D341Med (cell line): Measurements from ENCODE around the gene OBSCN.

Source experiments
- DNase-seq: peaks from one replicate; pipeline ENCODE4 v3.0.0; 2012; ENCODE audit warnings: low spot score

OBSCN gene

DNA sequence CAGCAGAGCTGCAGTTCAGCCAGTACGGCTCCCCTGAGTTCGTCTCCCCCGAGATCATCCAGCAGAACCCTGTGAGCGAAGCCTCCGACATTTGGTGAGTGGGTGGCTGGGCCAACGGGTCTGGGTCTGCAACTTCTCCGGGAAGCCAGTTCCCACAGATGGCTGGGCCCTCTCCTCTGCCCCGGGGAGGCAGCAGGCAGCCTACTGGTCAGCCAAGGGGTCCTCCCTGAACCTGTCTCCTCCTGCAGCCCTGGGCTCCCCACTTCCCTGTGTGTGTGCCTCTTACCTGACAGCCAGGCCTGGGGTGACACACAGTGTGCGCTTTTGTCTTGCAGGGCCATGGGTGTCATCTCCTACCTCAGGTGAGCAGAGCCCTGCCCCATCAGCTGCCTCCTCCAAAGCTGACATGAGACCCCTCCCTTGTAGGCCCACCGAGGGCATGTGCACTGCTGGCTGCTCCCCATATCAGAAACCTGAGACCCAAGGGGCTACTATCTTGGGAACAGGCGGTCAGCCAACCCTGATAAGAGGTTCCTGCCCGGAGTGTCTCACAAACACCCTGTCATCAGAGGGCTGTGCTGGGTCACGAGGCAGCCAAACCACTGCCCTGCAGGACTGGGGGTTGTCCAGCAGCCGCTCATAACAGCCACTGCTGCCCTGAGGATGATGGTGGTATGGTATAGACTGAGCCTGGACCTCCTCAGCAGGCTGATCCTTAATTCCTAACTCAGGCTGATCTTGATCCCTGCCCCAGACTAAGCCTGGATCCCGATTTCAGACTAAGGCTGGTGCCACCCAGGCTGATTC is 161.2 kb downstream of the OBSCN start:
- DNase-seq = no peak

DNA sequence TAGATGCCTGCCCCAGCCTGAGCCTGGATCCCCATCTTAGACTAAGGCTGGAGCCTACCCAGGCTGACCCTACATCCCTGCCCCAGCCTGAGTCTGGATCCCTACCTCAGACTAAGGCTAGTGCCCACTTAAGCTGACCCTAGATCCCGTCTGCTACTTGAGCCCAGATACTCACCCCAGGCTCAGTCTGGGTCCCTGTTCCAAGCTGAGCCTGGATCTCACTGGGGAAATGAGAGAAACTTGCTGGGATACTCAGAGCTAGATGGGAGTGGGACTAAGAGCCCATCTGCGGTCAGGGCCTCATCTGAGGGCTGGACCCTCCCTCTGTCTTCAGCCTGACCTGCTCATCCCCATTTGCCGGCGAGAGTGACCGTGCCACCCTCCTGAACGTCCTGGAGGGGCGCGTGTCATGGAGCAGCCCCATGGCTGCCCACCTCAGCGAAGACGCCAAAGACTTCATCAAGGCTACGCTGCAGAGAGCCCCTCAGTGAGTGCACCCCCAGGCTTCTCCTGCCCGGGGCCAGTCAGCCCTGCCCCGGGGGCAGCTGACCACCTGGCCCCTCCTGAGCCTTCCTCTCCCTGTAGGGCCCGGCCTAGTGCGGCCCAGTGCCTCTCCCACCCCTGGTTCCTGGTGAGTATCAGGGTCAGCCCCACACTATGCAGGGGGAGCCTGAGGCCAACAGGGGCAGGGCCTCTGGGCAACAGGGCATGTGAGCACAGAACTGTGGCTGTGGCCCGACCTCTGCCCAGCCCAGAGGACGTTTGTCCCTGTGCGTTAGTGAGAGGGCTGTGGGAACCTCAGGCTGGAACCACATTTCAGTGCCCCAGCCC is 162.0 kb downstream of the OBSCN start:
- no peak for DNase-seq

DNA sequence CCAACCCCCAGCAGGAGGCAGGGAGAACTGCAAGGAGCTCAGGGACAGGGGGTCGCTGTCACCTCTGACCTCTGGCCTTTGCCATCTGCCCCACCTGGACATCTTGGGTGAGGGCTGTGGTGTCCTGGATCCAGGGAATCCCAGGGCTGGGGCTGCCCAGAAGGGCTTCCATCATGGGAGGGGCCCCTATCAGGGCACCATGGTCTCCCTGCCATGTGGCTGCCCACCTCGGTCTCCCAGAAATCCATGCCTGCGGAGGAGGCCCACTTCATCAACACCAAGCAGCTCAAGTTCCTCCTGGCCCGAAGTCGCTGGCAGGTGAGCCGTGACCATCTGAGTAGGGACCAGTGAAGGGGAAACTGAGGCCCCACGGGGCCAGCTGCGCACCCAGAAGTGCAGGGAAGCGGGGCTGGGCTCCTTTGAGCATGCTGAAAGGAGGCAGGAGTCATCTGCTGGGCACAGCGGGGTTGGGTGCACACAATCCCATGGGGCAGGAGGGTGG is 162.6 kb downstream of the OBSCN start:
- DNase-seq = no peak

DNA sequence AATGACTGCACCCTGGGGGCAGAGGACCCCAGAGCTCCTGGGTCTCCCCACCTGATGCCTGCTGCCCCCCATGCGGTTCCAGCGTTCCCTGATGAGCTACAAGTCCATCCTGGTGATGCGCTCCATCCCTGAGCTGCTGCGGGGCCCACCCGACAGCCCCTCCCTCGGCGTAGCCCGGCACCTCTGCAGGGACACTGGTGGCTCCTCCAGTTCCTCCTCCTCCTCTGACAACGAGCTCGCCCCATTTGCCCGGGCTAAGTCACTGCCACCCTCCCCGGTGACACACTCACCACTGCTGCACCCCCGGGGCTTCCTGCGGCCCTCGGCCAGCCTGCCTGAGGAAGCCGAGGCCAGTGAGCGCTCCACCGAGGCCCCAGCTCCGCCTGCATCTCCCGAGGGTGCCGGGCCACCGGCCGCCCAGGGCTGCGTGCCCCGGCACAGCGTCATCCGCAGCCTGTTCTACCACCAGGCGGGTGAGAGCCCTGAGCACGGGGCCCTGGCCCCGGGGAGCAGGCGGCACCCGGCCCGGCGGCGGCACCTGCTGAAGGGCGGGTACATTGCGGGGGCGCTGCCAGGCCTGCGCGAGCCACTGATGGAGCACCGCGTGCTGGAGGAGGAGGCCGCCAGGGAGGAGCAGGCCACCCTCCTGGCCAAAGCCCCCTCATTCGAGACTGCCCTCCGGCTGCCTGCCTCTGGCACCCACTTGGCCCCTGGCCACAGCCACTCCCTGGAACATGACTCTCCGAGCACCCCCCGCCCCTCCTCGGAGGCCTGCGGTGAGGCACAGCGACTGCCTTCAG is 163.3 kb downstream of the OBSCN start:
- no peak for DNase-seq

DNA sequence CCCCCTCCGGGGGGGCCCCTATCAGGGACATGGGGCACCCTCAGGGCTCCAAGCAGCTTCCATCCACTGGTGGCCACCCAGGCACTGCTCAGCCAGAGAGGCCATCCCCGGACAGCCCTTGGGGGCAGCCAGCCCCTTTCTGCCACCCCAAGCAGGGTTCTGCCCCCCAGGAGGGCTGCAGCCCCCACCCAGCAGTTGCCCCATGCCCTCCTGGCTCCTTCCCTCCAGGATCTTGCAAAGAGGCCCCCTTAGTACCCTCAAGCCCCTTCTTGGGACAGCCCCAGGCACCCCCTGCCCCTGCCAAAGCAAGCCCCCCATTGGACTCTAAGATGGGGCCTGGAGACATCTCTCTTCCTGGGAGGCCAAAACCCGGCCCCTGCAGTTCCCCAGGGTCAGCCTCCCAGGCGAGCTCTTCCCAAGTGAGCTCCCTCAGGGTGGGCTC is 163.9 kb downstream of the OBSCN start:
- DNase-seq = no peak

DNA sequence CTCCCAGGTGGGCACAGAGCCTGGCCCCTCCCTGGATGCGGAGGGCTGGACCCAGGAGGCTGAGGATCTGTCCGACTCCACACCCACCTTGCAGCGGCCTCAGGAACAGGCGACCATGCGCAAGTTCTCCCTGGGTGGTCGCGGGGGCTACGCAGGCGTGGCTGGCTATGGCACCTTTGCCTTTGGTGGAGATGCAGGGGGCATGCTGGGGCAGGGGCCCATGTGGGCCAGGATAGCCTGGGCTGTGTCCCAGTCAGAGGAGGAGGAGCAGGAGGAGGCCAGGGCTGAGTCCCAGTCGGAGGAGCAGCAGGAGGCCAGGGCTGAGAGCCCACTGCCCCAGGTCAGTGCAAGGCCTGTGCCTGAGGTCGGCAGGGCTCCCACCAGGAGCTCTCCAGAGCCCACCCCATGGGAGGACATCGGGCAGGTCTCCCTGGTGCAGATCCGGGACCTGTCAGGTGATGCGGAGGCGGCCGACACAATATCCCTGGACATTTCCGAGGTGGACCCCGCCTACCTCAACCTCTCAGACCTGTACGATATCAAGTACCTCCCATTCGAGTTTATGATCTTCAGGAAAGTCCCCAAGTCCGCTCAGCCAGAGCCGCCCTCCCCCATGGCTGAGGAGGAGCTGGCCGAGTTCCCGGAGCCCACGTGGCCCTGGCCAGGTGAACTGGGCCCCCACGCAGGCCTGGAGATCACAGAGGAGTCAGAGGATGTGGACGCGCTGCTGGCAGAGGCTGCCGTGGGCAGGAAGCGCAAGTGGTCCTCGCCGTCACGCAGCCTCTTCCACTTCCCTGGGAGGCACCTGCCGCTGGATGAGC is 164.5 kb downstream of the OBSCN start:
- DNase-seq = no peak

DNA sequence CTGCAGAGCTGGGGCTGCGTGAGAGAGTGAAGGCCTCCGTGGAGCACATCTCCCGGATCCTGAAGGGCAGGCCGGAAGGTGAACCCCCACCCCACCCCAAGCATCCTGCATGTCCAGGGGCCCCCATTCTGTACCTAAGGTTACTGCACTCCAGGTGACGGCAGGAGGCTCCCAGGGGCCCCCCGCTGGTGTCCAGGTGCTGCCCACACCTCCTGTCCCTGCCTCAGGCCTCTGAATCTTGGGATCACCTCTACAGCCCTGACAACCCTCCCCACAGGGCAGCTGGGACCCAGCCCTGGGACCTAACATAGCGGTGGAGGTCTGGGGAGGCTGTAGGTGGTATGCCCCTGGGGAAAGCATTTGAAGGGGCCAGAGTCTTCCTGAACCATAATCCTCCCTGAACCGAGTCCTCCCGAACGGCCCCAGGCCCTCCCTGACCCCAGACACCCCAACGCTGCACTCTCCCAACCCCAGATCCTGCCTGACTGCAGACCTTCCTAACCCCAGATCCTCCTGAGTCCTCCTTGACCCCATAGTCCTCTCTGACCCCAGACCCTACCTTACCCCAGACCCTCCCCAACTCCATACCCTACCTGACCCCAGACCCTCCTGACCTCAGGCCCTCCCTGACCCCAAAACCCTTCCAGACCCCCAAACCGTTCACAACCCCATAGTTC is 165.3 kb downstream of the OBSCN start:
- DNase-seq = no peak

DNA sequence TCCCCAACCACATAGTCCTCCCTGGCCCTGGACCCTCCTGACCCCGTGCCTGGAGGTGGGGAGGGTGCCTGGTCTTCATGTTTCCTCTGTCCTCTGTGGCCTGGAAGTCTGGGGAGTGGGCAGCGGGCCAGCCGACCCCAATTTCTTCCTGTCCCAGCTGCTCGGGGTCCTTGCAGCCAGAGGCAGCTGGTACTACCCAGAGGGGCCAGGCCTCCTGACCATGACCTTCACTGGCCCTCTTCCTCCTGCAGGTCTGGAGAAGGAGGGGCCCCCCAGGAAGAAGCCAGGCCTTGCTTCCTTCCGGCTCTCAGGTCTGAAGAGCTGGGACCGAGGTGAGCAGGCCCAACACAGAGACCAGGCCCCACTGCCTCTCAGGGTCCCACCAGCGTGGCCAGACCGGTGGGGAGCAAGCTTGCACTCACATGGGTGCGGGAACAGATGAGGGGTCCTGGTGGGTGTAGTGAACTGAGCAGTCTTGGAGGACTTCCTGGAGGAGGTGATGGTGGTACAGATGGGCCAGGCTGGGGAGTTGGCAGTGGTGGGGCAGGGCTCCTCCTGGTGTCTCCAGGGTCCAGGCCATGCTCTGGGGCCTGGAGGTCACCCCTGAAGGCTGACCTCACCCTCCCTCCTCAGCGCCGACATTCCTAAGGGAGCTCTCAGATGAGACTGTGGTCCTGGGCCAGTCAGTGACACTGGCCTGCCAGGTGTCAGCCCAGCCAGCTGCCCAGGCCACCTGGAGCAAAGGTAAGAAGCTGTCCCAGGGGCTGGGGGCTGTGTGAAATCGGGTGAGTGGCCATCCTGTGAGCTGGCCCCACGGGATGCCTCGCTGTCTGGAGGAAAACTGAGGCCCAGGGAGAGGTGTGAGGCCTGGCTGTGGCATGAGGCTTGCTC is 166.1 kb downstream of the OBSCN start:
- DNase-seq = no peak

DNA sequence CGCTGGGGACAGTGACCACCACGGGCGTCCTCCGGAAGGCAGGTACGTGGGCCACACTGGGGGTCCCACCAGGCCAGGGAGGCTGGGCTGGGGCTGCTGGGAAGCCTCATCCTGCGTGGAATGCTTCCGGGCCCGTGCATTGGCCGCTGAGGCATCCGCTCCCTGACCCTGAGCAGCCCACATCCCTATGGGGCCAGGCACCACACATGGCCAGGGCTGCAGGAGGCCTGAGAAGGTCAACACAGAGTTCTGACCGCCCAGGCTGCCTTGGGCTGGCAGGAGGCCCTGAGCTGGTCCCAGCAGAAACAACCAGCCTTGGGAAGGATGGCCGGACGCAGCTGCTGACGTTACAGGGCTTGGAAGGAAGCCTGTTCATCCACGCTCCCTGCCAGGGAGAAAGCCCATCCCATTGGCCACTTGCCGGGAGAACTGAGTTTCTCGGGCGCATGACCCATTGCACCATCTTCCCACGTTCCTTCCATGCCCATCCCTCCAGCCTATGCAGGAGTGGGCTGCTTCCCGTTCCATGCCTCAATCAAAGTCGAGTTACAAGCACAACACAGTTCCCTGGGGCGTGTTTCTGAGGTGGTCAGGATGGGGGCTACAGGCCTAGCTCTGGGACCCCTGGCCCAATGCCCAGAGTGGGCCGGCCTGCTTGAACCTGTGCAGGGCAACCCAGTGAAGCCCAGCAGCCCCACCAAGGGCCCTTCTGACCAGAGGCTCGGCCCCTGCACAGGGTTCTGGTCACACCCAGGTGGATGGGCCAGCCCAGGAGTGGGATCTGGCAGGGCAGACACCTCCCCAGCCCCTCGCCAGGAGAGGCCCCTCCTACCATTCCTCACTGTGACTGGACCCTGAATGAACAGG is 167.1 kb downstream of the OBSCN start:
- no peak for DNase-seq

DNA sequence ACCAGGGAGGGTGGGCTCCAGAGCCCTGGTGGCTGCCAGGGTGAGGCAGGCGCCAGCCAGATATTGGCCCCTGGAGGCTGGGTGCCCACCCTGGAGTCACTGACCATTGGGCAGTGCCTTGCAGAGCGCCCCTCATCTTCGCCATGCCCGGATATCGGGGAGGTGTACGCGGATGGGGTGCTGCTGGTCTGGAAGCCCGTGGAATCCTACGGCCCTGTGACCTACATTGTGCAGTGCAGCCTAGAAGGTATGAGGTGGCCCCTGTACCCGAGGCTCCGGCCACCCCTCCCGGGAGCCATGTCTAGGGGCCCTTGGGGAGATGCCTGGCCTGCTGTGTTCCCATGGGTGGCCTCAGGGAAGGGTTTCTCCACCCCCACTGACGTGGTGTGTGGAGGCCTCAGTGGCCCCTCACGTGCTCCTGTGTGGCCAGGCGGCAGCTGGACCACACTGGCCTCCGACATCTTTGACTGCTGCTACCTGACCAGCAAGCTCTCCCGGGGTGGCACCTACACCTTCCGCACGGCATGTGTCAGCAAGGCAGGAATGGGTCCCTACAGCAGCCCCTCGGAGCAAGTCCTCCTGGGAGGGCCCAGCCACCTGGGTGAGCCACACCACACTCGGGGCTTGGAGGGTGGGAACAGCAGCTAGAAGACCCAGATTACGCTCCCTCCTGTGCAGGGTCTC is 167.9 kb downstream of the OBSCN start:
- no peak for DNase-seq

DNA sequence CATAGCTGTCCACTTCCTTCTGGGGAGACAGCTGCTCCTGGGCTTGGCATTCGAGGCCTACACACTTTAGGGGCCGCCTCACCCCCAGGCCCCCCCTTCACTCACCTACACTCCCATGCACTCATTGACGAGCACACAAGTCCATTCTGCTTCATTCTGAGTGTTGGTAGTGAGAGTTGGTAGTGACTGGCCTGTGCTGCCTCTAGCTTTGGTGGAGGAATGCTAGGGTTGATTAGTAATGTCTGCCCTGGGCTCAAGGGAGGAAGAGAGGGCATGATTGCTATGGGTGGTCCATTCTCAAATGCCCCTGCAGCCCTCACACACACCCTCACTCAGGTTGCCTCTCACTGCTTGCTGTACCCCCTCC is 168.4 kb downstream of the OBSCN start:
- DNase-seq = no peak

DNA sequence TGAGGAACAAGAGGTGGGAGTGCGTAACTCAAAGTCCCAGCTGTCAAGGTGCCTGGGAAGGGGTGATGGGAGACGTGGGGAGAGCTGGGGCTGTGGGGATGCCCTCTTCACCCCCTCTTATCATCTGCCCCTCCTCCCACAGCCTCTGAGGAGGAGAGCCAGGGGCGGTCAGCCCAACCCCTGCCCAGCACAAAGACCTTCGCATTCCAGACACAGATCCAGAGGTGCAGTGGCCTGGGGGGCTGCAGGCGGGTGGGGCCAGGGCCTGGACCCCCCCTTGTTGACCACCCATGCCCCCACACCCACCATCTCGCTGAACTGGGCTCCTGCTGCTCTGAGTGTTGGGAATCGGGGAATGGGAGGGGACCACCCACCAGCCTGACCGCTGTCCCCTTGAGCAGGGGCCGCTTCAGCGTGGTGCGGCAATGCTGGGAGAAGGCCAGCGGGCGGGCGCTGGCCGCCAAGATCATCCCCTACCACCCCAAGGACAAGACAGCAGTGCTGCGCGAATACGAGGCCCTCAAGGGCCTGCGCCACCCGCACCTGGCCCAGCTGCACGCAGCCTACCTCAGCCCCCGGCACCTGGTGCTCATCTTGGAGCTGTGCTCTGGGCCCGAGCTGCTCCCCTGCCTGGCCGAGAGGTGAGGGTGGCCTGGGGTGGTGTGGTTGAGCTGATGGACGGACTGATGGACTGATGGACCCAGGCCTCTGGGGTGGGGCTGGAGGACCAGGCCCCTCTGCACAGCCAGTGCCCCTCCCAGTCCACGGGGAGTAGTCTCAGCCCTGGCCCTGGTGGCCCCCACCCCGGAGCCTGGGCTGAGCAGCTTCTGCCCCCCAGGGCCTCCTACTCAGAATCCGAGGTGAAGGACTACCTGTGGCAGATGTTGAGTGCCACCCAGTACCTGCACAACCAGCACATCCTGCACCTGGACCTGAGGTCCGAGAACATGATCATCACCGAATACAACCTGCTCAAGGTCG is 169.1 kb downstream of the OBSCN start:
- DNase-seq = no peak

DNA sequence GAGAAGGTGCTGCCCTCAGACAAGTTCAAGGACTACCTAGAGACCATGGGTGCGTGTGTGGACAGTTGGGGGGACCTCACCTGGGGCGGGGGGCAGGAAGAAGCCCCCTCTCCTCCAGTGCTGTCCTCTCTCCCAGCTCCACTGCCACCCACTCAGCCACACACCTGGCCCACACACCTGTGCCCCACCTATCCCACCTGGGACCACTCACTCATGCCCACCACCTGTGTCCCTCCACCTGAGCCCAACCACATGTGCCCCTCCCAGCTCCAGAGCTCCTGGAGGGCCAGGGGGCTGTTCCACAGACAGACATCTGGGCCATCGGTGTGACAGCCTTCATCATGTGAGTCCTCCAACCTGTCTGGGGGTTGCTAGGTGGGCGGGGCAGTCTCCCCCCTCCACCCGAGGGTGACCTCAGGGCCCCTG is 169.8 kb downstream of the OBSCN start:
- no peak for DNase-seq

DNA sequence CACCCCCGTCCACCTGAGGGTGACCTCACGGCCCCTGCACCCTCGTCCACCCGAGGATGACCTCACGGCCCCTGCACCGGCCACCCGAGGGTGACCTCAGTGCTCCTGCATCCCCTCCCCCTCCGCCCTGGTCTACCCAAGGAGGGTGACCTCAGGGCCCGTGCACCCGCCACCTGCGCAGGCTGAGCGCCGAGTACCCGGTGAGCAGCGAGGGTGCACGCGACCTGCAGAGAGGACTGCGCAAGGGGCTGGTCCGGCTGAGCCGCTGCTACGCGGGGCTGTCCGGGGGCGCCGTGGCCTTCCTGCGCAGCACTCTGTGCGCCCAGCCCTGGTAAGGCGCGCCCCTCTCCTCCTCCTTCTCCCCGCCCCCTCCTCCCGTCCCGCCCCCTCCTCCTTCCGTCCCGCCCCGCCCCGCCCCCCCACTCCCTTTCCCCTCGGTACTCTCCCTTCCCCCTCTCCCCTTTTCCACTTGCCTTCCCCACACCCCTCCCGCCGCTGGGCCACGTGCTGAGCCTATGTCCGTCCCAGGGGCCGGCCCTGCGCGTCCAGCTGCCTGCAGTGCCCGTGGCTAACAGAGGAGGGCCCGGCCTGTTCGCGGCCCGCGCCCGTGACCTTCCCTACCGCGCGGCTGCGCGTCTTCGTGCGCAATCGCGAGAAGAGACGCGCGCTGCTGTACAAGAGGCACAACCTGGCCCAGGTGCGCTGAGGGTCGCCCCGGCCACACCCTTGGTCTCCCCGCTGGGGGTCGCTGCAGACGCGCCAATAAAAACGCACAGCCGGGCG is 170.4 kb downstream of the OBSCN start:
- peak; percentile 90 for DNase-seq

DNA sequence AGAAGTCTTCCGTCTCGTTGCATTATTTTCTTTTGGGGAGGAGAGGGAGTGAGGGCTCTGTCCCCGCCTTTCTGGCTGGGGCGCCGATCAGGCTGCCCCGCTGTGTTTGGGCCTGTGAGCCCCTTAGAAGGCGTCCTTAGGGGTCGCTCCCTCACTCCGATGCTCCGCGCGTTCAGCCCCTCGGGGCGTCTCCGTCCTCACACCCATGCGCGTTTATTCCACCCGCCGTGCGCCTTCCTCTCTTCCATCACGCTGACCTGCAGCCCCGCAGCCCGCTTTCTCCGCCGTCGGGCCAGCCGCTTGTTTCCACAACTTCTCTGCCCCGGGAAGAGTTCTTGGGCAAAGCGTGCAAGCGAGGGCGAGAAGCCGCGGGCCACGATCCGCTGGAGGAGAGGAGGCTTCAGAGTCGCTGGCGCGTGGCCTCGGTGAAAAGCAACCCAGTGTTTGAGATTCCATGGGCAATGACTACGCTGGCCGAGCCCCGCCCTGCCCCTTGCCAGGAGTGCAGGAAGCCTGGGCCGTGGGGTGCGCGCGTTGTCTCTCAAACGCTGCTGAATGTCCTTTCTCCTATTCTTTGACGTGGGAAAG is 171.1 kb downstream of the OBSCN start:
- no peak for DNase-seq

DNA sequence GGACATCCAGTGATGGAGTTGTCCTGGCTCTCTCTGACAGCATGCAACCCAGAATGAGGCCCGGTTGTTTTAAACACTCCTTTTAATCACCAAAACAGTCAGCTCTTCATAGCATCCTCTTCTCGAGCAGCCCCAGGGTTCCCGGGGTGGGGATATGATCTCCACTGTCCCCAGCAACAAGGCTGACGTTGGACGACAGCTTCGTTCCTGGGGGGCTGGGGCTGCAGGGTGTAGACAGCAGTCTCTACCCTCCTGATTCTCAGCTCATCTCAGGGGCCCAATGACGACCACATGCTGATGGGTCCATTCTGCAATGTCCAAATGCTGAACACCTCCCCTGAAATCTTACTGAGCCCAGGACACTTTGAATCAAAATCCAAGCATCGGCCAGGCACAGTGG is 171.8 kb downstream of the OBSCN start:
- DNase-seq = no peak
